OCI-LY3 (cell line): ENCODE measurements around the gene TRIM38.
A peak's percentile ranks its signal among the peaks of the same experiment; 100 is the strongest.

ENCODE experiments used
- H2AFZ ChIP-seq: fragments of 200-600, 300-600 bp; shearing (Covaris generic); 2 replicates; pipeline ENCODE4 v1.6.0; 2014; ENCODE audit warnings: antibody characterized with exemption, low read depth, low read length
- H3K27ac ChIP-seq: fragments of 200-600, 300-600 bp; sonication (generic); 2 replicates; pipeline ENCODE4 v1.5.1; 2014; ENCODE audit warnings: mild to moderate bottlenecking, low read length, moderate library complexity, mixed read lengths
- H3K27me3 ChIP-seq: fragments of 200-600, 300-600 bp; sonication (generic); 2 replicates; pipeline ENCODE4 v1.6.1; 2014; ENCODE audit warnings: low read depth, low read length, mixed read lengths
- H3K36me3 ChIP-seq: fragments of 200-600, 300-600 bp; sonication (generic); replicated peaks from 2 replicates; pipeline ENCODE3; 2014; ENCODE audit warnings: low read depth, low read length, mixed read lengths
- H3K4me1 ChIP-seq: fragments of 300-600, 200-600 bp; sonication (generic); 2 replicates; pipeline ENCODE4 v1.6.1; 2014; ENCODE audit warnings: low read length, mixed read lengths
- H3K4me2 ChIP-seq: fragments of 200-600, 300-600 bp; sonication (generic); 2 replicates; pipeline ENCODE4 v1.6.1; 2014; ENCODE audit warnings: low read length, mixed read lengths
- H3K4me3 ChIP-seq: fragments of 300-600, 200-600 bp; sonication (generic); 2 replicates; pipeline ENCODE4 v1.5.1; 2014; ENCODE audit warnings: antibody characterized with exemption, mild to moderate bottlenecking, low read length, moderate library complexity
- H3K79me2 ChIP-seq: fragments of 300-600, 200-600 bp; shearing (Covaris generic); 2 replicates; pipeline ENCODE4 v1.6.1; 2014; ENCODE audit warnings: mild to moderate bottlenecking, low read length, mixed read lengths
- H3K9ac ChIP-seq: fragments of 300-600, 200-600 bp; shearing (Covaris generic); 2 replicates; pipeline ENCODE4 v1.6.0; 2014; ENCODE audit warnings: mild to moderate bottlenecking, low read length, moderate library complexity
- H3K9me3 ChIP-seq: fragments of 200-600, 300-600 bp; shearing (Covaris generic); 2 replicates; pipeline ENCODE4 v1.6.1; 2014; ENCODE audit warnings: low read length, mixed read lengths; ENCODE audit not compliant: insufficient read depth
- H4K20me1 ChIP-seq: fragments of 200-600, 300-600 bp; sonication (generic); 2 replicates; pipeline ENCODE4 v1.6.1; 2016; ENCODE audit warnings: low read length, mixed read lengths; ENCODE audit not compliant: insufficient read depth
- CTCF ChIP-seq: fragments of 200-600, 300-600 bp; sonication (generic); IDR thresholded peaks from 2 replicates; pipeline ENCODE4 v1.5.1; 2014; ENCODE audit warnings: antibody characterized with exemption, low read length, low read depth
- EZH2phosphoT487 ChIP-seq: fragments of 200-600 bp; shearing (Covaris generic); IDR thresholded peaks from 2 replicates; pipeline ENCODE4 v1.6.1; 2018; ENCODE audit warnings: antibody characterized with exemption, mixed run types, low read depth

TRIM38 gene

GRCh38 chr6:25961619-25962148 is 918 bp upstream of the TRIM38 start:
- peak overlapping the region; percentile 84 for H3K27ac ChIP-seq
- no peaks in the 10 kb centered on the region for H4K20me1 ChIP-seq
- H3K9me3 ChIP-seq: no peaks in the 10 kb centered on the region
- peak overlapping the region; percentile 97 for H3K4me3 ChIP-seq
- H3K4me2 ChIP-seq: peak overlapping the region; percentile 90
- no peak for TF ChIP-seq EZH2phosphoT487
- no peak for TF ChIP-seq CTCF
- no peaks in the 10 kb centered on the region for H3K27me3 ChIP-seq
- H2AFZ ChIP-seq: peak overlapping the region; percentile 79
- peaks cover 10% of the 10 kb centered on the region for H3K79me2 ChIP-seq
- peaks cover 7% of the 10 kb centered on the region for H3K36me3 ChIP-seq
- H3K4me1 ChIP-seq: peaks cover 12% of the 10 kb centered on the region
- peak overlapping the region; percentile 96 for H3K9ac ChIP-seq

DNA sequence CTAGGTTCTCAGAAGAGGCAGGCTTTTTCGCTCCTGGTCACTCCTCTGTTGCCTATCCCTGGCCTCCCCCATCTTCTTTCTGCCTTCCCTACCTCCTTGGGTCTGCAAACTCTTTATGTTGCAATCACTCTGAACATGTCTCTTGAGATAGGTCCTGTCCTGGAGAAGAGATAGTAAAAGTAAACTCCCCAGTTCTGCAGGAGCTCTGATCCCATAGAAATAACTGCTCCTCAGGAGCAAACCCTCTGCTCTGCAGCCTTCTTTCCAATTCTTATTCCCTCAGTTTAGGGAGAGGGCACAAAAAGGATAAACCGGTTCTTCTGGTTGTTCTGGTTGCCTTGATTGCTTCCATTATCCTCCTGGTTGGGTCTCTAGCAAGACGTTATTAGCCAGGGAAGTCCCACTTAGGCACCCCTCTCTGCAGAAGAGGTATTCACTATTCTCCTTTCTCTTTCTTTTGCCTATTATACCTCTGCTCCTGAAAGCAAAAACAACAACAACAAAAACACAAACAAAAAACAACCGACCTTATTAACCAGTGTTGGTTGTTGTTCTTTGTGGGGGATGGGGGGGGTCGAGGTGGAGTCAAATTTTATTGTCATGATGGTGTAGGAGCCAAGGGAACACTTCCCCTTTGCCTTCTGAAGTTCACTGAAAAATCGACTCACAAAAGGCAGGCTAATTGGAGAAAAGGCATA is 973 bp downstream of the TRIM38 start:
- no peaks in the 10 kb centered on the region for H3K9me3 ChIP-seq
- peaks cover 19% of the 10 kb centered on the region for H3K36me3 ChIP-seq
- H2AFZ ChIP-seq: no peak overlapping the region
- H4K20me1 ChIP-seq: no peaks in the 10 kb centered on the region
- peaks cover 12% of the 10 kb centered on the region for H3K4me1 ChIP-seq
- no peaks in the 10 kb centered on the region for H3K27me3 ChIP-seq
- TF ChIP-seq EZH2phosphoT487 (no peak), CTCF (no peak)
- H3K9ac ChIP-seq: peak overlapping the region; percentile 96
- H3K4me2 ChIP-seq: peak overlapping the region; percentile 90
- H3K4me3 ChIP-seq: peak overlapping the region; percentile 97
- no peak overlapping the region for H3K27ac ChIP-seq
- peaks cover 10% of the 10 kb centered on the region for H3K79me2 ChIP-seq

DNA sequence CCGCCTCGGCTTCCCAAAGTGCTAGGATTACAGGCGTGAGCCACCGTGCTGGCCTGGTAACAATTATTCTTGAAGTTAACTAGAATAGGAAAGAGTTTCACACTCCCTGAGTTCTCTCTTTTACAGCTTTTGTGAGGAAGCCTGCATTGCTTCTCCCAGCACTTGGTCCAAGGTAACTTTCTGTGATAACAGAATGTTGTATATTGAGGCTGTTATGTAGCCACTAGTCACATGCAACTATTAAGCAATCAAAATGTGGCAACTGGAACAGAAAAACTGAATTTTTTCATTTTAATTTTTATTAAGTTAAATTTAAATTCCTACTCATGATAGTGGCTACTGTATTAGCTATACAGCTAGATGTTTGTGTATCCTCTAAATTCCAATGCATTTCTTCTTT is 2.5 kb downstream of the TRIM38 start:
- H2AFZ ChIP-seq: no peak overlapping the region
- no peak for TF ChIP-seq CTCF
- TF ChIP-seq EZH2phosphoT487: no peak
- peaks cover 12% of the 10 kb centered on the region for H3K4me1 ChIP-seq
- peaks cover 10% of the 10 kb centered on the region for H3K79me2 ChIP-seq
- peaks cover 26% of the 10 kb centered on the region for H3K36me3 ChIP-seq
- H3K4me2 ChIP-seq: no peak overlapping the region
- H3K4me3 ChIP-seq: no peak overlapping the region
- no peaks in the 10 kb centered on the region for H3K9me3 ChIP-seq
- H4K20me1 ChIP-seq: no peaks in the 10 kb centered on the region
- no peak overlapping the region for H3K9ac ChIP-seq
- H3K27ac ChIP-seq: no peak overlapping the region
- no peaks in the 10 kb centered on the region for H3K27me3 ChIP-seq

- no peak for TF ChIP-seq CTCF
- H3K9me3 ChIP-seq: no peaks in the 10 kb centered on the region
- H3K9ac ChIP-seq: no peak overlapping the region
- H3K36me3 ChIP-seq: peaks cover 40% of the 10 kb centered on the region
- no peaks in the 10 kb centered on the region for H4K20me1 ChIP-seq
- H3K27ac ChIP-seq: no peak overlapping the region
- no peak overlapping the region for H3K4me3 ChIP-seq
- H3K4me2 ChIP-seq: no peak overlapping the region
- peaks cover 12% of the 10 kb centered on the region for H3K4me1 ChIP-seq
- no peak overlapping the region for H2AFZ ChIP-seq
- no peaks in the 10 kb centered on the region for H3K27me3 ChIP-seq
- peaks cover 10% of the 10 kb centered on the region for H3K79me2 ChIP-seq
Observed at GRCh38 chr6:25966711-25967110, 4.1 kb downstream of the TRIM38 start.
